M059J (cell line): ENCODE measurements around the gene CASP8. TPM values are rescaled to one million over a fixed set of nuclear protein-coding genes. Genes with fewer than 3 reads are reported as not detected.

Experiments used
- DNase-seq: peaks from one replicate; pipeline ENCODE4 v3.0.0-alpha.2; 2012; ENCODE audit warnings: low read depth
- total RNA-seq: library from RNA; depleted of rRNA; stranded (reverse); fragments of >200 nt; shearing (Covaris generic); gene quantifications from 2 replicates; pipeline ENCODE4 v1.2.3, GENCODE V29; 2014

Gene CASP8
- total RNA-seq, 1 experiment from 2014 or later = 27.0 TPM

- no peak for DNase-seq
Observed at GRCh38 chr2:201242571-201243277, 17.6 kb upstream of the CASP8 start.

- DNase-seq = no peak
Observed at GRCh38 chr2:201244829-201245228, 15.5 kb upstream of the CASP8 start.

- no peak for DNase-seq
Observed at GRCh38 chr2:201246280-201246679, 14.1 kb upstream of the CASP8 start.

- no peak for DNase-seq
Observed at GRCh38 chr2:201248288-201248844, 12.0 kb upstream of the CASP8 start.

GRCh38 chr2:201249889-201250288 lies 10.4 kb upstream of the CASP8 start:
- no peak for DNase-seq

GRCh38 chr2:201250741-201251140 lies 9.6 kb upstream of the CASP8 start:
- no peak for DNase-seq

- DNase-seq = peak; percentile 85
Observed at GRCh38 chr2:201254081-201254730, 6.1 kb upstream of the CASP8 start.

- no peak for DNase-seq
Observed at GRCh38 chr2:201255408-201256033, 4.8 kb upstream of the CASP8 start.

- no peak for DNase-seq
Observed at GRCh38 chr2:201256082-201256481, 4.3 kb upstream of the CASP8 start.

GRCh38 chr2:201257381-201257955 lies 2.9 kb upstream of the CASP8 start:
- DNase-seq = no peak

GRCh38 chr2:201257956-201258665 lies 2.2 kb upstream of the CASP8 start:
- peak; percentile 98 for DNase-seq

- DNase-seq = peak; percentile 14
Observed at GRCh38 chr2:201258666-201259615, 1.4 kb upstream of the CASP8 start.

- DNase-seq = no peak
Observed at GRCh38 chr2:201261471-201261870, 1.1 kb downstream of the CASP8 start.

GRCh38 chr2:201261906-201262305 lies 1.6 kb downstream of the CASP8 start:
- DNase-seq = no peak

GRCh38 chr2:201262718-201263117 lies 2.4 kb downstream of the CASP8 start:
- DNase-seq = no peak

GRCh38 chr2:201263779-201264178 lies 3.4 kb downstream of the CASP8 start:
- no peak for DNase-seq

- no peak for DNase-seq
Observed at GRCh38 chr2:201264472-201265173, 4.3 kb downstream of the CASP8 start.

- DNase-seq = no peak
Observed at GRCh38 chr2:201266629-201267028, 6.3 kb downstream of the CASP8 start.

GRCh38 chr2:201267278-201268030 lies 7.1 kb downstream of the CASP8 start:
- DNase-seq = no peak
